Measurements from ENCODE around the gene INSIG1.

INSIG1 gene

GRCh38 chr7:155257482-155258225, 40.0 kb upstream of the INSIG1 start:
- H3K27ac ChIP-seq (ENCODE audit: low read depth, low read length), result no peak overlapping the region
- no peaks in the 10 kb centered on the region for H3K4me1 ChIP-seq (ENCODE audit: control insufficient read depth, insufficient read depth, low read length)
- no peaks in the 10 kb centered on the region for H3K36me3 ChIP-seq (ENCODE audit: control insufficient read depth, insufficient read depth, low read length)
- no peak overlapping the region for H3K9ac ChIP-seq (ENCODE audit: low read depth, low read length)
- no peak overlapping the region for H3K4me3 ChIP-seq (ENCODE audit: low read depth, low read length)
- H3K27me3 ChIP-seq (ENCODE audit: control insufficient read depth, insufficient read depth, low read length), result no peaks in the 10 kb centered on the region
- no peaks in the 10 kb centered on the region for H3K9me3 ChIP-seq (ENCODE audit: control insufficient read depth, insufficient read depth, low read length)

GRCh38 chr7:155258226-155258560, 39.5 kb upstream of the INSIG1 start:
- Histone ChIP-seq H3K4me3 (ENCODE audit: low read depth, low read length) (no peak overlapping the region), H3K9ac (ENCODE audit: low read depth, low read length) (no peak overlapping the region), H3K27me3 (ENCODE audit: control insufficient read depth, insufficient read depth, low read length) (no peaks in the 10 kb centered on the region), H3K9me3 (ENCODE audit: control insufficient read depth, insufficient read depth, low read length) (no peaks in the 10 kb centered on the region), H3K36me3 (ENCODE audit: control insufficient read depth, insufficient read depth, low read length) (no peaks in the 10 kb centered on the region), H3K27ac (ENCODE audit: low read depth, low read length) (no peak overlapping the region), H3K4me1 (ENCODE audit: control insufficient read depth, insufficient read depth, low read length) (no peaks in the 10 kb centered on the region)

- Histone ChIP-seq H3K4me1 (ENCODE audit: control insufficient read depth, insufficient read depth, low read length) (no peaks in the 10 kb centered on the region), H3K4me3 (ENCODE audit: low read depth, low read length) (no peak overlapping the region), H3K9me3 (ENCODE audit: control insufficient read depth, insufficient read depth, low read length) (no peaks in the 10 kb centered on the region), H3K9ac (ENCODE audit: low read depth, low read length) (no peak overlapping the region), H3K27ac (ENCODE audit: low read depth, low read length) (no peak overlapping the region), H3K27me3 (ENCODE audit: control insufficient read depth, insufficient read depth, low read length) (no peaks in the 10 kb centered on the region), H3K36me3 (ENCODE audit: control insufficient read depth, insufficient read depth, low read length) (no peaks in the 10 kb centered on the region)
Observed at GRCh38 chr7:155259866-155260497, 37.7 kb upstream of the INSIG1 start.

- no peaks in the 10 kb centered on the region for H3K27me3 ChIP-seq (ENCODE audit: control insufficient read depth, insufficient read depth, low read length)
- H3K9ac ChIP-seq (ENCODE audit: low read depth, low read length), result no peak overlapping the region
- H3K27ac ChIP-seq (ENCODE audit: low read depth, low read length), result no peak overlapping the region
- no peaks in the 10 kb centered on the region for H3K9me3 ChIP-seq (ENCODE audit: control insufficient read depth, insufficient read depth, low read length)
- H3K36me3 ChIP-seq (ENCODE audit: control insufficient read depth, insufficient read depth, low read length), result no peaks in the 10 kb centered on the region
- no peaks in the 10 kb centered on the region for H3K4me1 ChIP-seq (ENCODE audit: control insufficient read depth, insufficient read depth, low read length)
- H3K4me3 ChIP-seq (ENCODE audit: low read depth, low read length), result no peak overlapping the region
Observed at GRCh38 chr7:155260498-155260872, 37.2 kb upstream of the INSIG1 start.

GRCh38 chr7:155261031-155261985, 36.4 kb upstream of the INSIG1 start:
- H3K36me3 ChIP-seq (ENCODE audit: control insufficient read depth, insufficient read depth, low read length), result no peaks in the 10 kb centered on the region
- no peaks in the 10 kb centered on the region for H3K9me3 ChIP-seq (ENCODE audit: control insufficient read depth, insufficient read depth, low read length)
- no peak overlapping the region for H3K4me3 ChIP-seq (ENCODE audit: low read depth, low read length)
- no peaks in the 10 kb centered on the region for H3K27me3 ChIP-seq (ENCODE audit: control insufficient read depth, insufficient read depth, low read length)
- no peaks in the 10 kb centered on the region for H3K4me1 ChIP-seq (ENCODE audit: control insufficient read depth, insufficient read depth, low read length)
- no peak overlapping the region for H3K9ac ChIP-seq (ENCODE audit: low read depth, low read length)
- no peak overlapping the region for H3K27ac ChIP-seq (ENCODE audit: low read depth, low read length)

- Histone ChIP-seq H3K9ac (ENCODE audit: low read depth, low read length) (no peak overlapping the region), H3K27ac (ENCODE audit: low read depth, low read length) (no peak overlapping the region), H3K27me3 (ENCODE audit: control insufficient read depth, insufficient read depth, low read length) (no peaks in the 10 kb centered on the region), H3K4me3 (ENCODE audit: low read depth, low read length) (no peak overlapping the region), H3K4me1 (ENCODE audit: control insufficient read depth, insufficient read depth, low read length) (no peaks in the 10 kb centered on the region), H3K36me3 (ENCODE audit: control insufficient read depth, insufficient read depth, low read length) (no peaks in the 10 kb centered on the region), H3K9me3 (ENCODE audit: control insufficient read depth, insufficient read depth, low read length) (no peaks in the 10 kb centered on the region)
Observed at GRCh38 chr7:155262031-155262430, 35.6 kb upstream of the INSIG1 start.

- Histone ChIP-seq H3K4me1 (ENCODE audit: control insufficient read depth, insufficient read depth, low read length) (no peaks in the 10 kb centered on the region; the same call in 1 of the 2 replicates), H3K36me3 (ENCODE audit: control insufficient read depth, insufficient read depth, low read length) (no peaks in the 10 kb centered on the region), H3K27me3 (ENCODE audit: control insufficient read depth, insufficient read depth, low read length) (no peaks in the 10 kb centered on the region), H3K4me3 (ENCODE audit: low read depth, low read length) (no peak overlapping the region), H3K9me3 (ENCODE audit: control insufficient read depth, insufficient read depth, low read length) (no peaks in the 10 kb centered on the region), H3K9ac (ENCODE audit: low read depth, low read length) (no peak overlapping the region), H3K27ac (ENCODE audit: low read depth, low read length) (no peak overlapping the region)
Observed at GRCh38 chr7:155263051-155263450, 34.6 kb upstream of the INSIG1 start.

- H3K27me3 ChIP-seq (ENCODE audit: control insufficient read depth, insufficient read depth, low read length), result no peaks in the 10 kb centered on the region
- no peak overlapping the region for H3K4me3 ChIP-seq (ENCODE audit: low read depth, low read length)
Observed at GRCh38 chr7:155263581-155264143, 34.0 kb upstream of the INSIG1 start.

GRCh38 chr7:155265144-155265543, 32.5 kb upstream of the INSIG1 start:
- Histone ChIP-seq H3K4me1 (ENCODE audit: control insufficient read depth, insufficient read depth, low read length) (no peaks in the 10 kb centered on the region; the same call in 1 of the 2 replicates), H3K9me3 (ENCODE audit: control insufficient read depth, insufficient read depth, low read length) (no peaks in the 10 kb centered on the region), H3K27ac (ENCODE audit: low read depth, low read length) (no peak overlapping the region), H3K9ac (ENCODE audit: low read depth, low read length) (no peak overlapping the region), H3K4me3 (ENCODE audit: low read depth, low read length) (no peak overlapping the region), H3K27me3 (ENCODE audit: control insufficient read depth, insufficient read depth, low read length) (no peaks in the 10 kb centered on the region), H3K36me3 (ENCODE audit: control insufficient read depth, insufficient read depth, low read length) (no peaks in the 10 kb centered on the region)

More at GRCh38 chr7:155263581-155264143, 34.0 kb upstream of the INSIG1 start:
- no peak overlapping the region for H3K27ac ChIP-seq (ENCODE audit: low read depth, low read length)
- H3K36me3 ChIP-seq (ENCODE audit: control insufficient read depth, insufficient read depth, low read length), result no peaks in the 10 kb centered on the region
- no peaks in the 10 kb centered on the region; the same call in 1 of the 2 replicates for H3K4me1 ChIP-seq (ENCODE audit: control insufficient read depth, insufficient read depth, low read length)
- no peaks in the 10 kb centered on the region for H3K9me3 ChIP-seq (ENCODE audit: control insufficient read depth, insufficient read depth, low read length)
- no peak overlapping the region for H3K9ac ChIP-seq (ENCODE audit: low read depth, low read length)

- Histone ChIP-seq H3K27me3 (ENCODE audit: control insufficient read depth, insufficient read depth, low read length) (no peaks in the 10 kb centered on the region), H3K36me3 (ENCODE audit: control insufficient read depth, insufficient read depth, low read length) (no peaks in the 10 kb centered on the region), H3K4me3 (ENCODE audit: low read depth, low read length) (no peak overlapping the region), H3K27ac (ENCODE audit: low read depth, low read length) (no peak overlapping the region), H3K9ac (ENCODE audit: low read depth, low read length) (no peak overlapping the region), H3K9me3 (ENCODE audit: control insufficient read depth, insufficient read depth, low read length) (no peaks in the 10 kb centered on the region), H3K4me1 (ENCODE audit: control insufficient read depth, insufficient read depth, low read length) (no peaks in the 10 kb centered on the region; the same call in 1 of the 2 replicates)
Observed at GRCh38 chr7:155265961-155266360, 31.7 kb upstream of the INSIG1 start.
